GM12878 (cell line): ENCODE measurements around the gene CFAP58. TPM values are rescaled to one million over a fixed set of nuclear protein-coding genes. Genes with fewer than 3 reads are reported as not detected.

ENCODE experiments used
- ATAC-seq: fragments of 200-7000 bp; cut with Tn5 transposase; 3 replicates; pipeline ENCODE4 v1.9.1; 2020; ENCODE audit warnings: mild to moderate bottlenecking, moderate library complexity
- BruUV-seq: library from RNA; stranded (reverse); fragments of 400-500 nt; replicated peaks from 2 replicates; lab custom pipeline; 2021; lab: Mats Ljungman, UMichigan
- CTCF ChIA-PET: fragments of 300-600 bp; sonication (Branson Sonifier 250); formaldehyde crosslinking; extraction: SDS; loops from one replicate; lab custom pipeline; 2021; ENCODE audit warnings: inconsistent platforms; lab: Yijun Ruan, JAX
- POLR2A ChIA-PET: fragments of 350-600 bp; formaldehyde crosslinking; extraction: SDS; loops from one replicate; lab custom pipeline; 2021; ENCODE audit warnings: inconsistent platforms; lab: Charles Lee
- RAD21 ChIA-PET: fragments of 300-600 bp; sonication (Branson Sonifier 250); formaldehyde crosslinking; loops from one replicate; lab custom pipeline; 2023; ENCODE audit warnings: antibody characterized with exemption; ENCODE audit not compliant: unreplicated experiment; lab: Charles Lee
- SMC1A ChIA-PET: fragments of 300-600 bp; sonication (Branson Sonifier 250); formaldehyde crosslinking; loops from one replicate; lab custom pipeline; 2023; ENCODE audit not compliant: unreplicated experiment, uncharacterized antibody; lab: Charles Lee
- DNase-seq: peaks from one replicate; pipeline ENCODE4 v3.0.0-alpha.2; 2011; ENCODE audit warnings: low read depth, low spot score
- FAIRE-seq: peaks from 3 replicates; lab custom pipeline; 2011; peaks lifted over from hg19 to GRCh38; lab: Jason Lieb, UNC
- H2AFZ ChIP-seq: 2 replicates; pipeline ENCODE4 v1.6.0; 2011; ENCODE audit warnings: low read depth, low read length, control low read depth; ENCODE audit not compliant: control insufficient read depth
- H3K27ac ChIP-seq: 2 replicates; pipeline ENCODE4 v1.5.1; 2011; ENCODE audit warnings: control low read depth; ENCODE audit not compliant: control insufficient read depth, insufficient read depth
- H3K27me3 ChIP-seq, 2 experiments: replicated peaks in 1 of 2; 2 replicates each; pipeline versions ENCODE4 v1.6.0 to v1.6.1; 2011; ENCODE audit warnings: low read length in 1 of 2; ENCODE audit not compliant: control insufficient read depth in 2 of 2, insufficient read depth in 2 of 2
- H3K36me3 ChIP-seq, 2 experiments: 2 replicates each; pipeline ENCODE4 v1.5.1; 2011; ENCODE audit warnings: low read length in 1 of 2; ENCODE audit not compliant: control insufficient read depth in 2 of 2, insufficient read depth in 2 of 2
- H3K4me1 ChIP-seq: 2 replicates; pipeline ENCODE4 v1.6.1; 2011; ENCODE audit warnings: mild to moderate bottlenecking, low read length, moderate library complexity, mixed read lengths; ENCODE audit not compliant: control insufficient read depth, insufficient read depth
- H3K4me2 ChIP-seq: 2 replicates; pipeline ENCODE4 v1.6.0; 2011; ENCODE audit warnings: control low read depth; ENCODE audit not compliant: control insufficient read depth, insufficient read depth
- H3K4me3 ChIP-seq: fragments of 200-600 bp; sonication (generic); 2 replicates; pipeline ENCODE4 v1.5.1; 2016
- H3K79me2 ChIP-seq: 2 replicates; pipeline ENCODE4 v1.6.0; 2011; ENCODE audit warnings: low read length; ENCODE audit not compliant: control insufficient read depth, insufficient read depth
- H3K9ac ChIP-seq: 2 replicates; pipeline ENCODE4 v1.8.0; 2011; ENCODE audit warnings: low read length, control low read depth, mixed read lengths; ENCODE audit not compliant: control insufficient read depth, insufficient read depth
- H3K9me3 ChIP-seq: replicated peaks from 3 replicates; pipeline ENCODE4 v1.5.1; 2011; ENCODE audit warnings: mild to moderate bottlenecking, low read length; ENCODE audit not compliant: control insufficient read depth, insufficient read depth
- H4K20me1 ChIP-seq: 2 replicates; pipeline ENCODE4 v1.6.0; 2011; ENCODE audit not compliant: control insufficient read depth, insufficient read depth
- GABPA ChIP-seq: IDR thresholded peaks from 2 replicates; pipeline ENCODE4 v1.6.1; 2014; ENCODE audit warnings: antibody characterized with exemption, low read depth, mild to moderate bottlenecking, inconsistent platforms
- HDAC6 ChIP-seq: fragments of 200-600 bp; sonication (generic); IDR thresholded peaks from one replicate; pipeline ENCODE4 v1.8.0; 2017; ENCODE audit warnings: antibody characterized with exemption; ENCODE audit not compliant: unreplicated experiment
- HDGF ChIP-seq: fragments of 450-650 bp; IDR thresholded peaks from 2 replicates; pipeline ENCODE4 v1.6.1; 2016; ENCODE audit warnings: antibody characterized with exemption
- KLF5 ChIP-seq: fragments of 450-650 bp; IDR thresholded peaks from 2 replicates; pipeline ENCODE4 v1.6.1; 2014; ENCODE audit warnings: mild to moderate bottlenecking; ENCODE audit not compliant: partially characterized antibody
- MTA3 ChIP-seq: IDR thresholded peaks from 2 replicates; pipeline ENCODE4 v1.6.1; 2012; ENCODE audit warnings: low read length, inconsistent platforms, borderline replicate concordance
- MYB ChIP-seq: fragments of 150-350 bp; IDR thresholded peaks from 2 replicates; pipeline ENCODE4 v1.6.1; 2014; ENCODE audit warnings: mild to moderate bottlenecking, low read depth, low read length, borderline replicate concordance
- SMC3 ChIP-seq: IDR thresholded peaks from 2 replicates; pipeline ENCODE4 v1.6.1; 2011; ENCODE audit warnings: low read length, improper control_type of control experiment, borderline replicate concordance
- STAT1 ChIP-seq: fragments of 450-650 bp; conservative IDR thresholded peaks from 2 replicates; pipeline ENCODE4 v1.6.1; 2014; ENCODE audit warnings: antibody characterized with exemption, mild to moderate bottlenecking
- TAF1 ChIP-seq: IDR thresholded peaks from 2 replicates; pipeline ENCODE4 v1.6.1; 2011; ENCODE audit warnings: mild to moderate bottlenecking, low read depth, low read length, borderline replicate concordance
- WRNIP1 ChIP-seq: IDR thresholded peaks from 2 replicates; pipeline ENCODE4 v1.6.1; 2011; ENCODE audit warnings: low read depth, low read length, improper control_type of control experiment, borderline replicate concordance
- ZBTB4 ChIP-seq: fragments of 450-650 bp; formaldehyde crosslinking; IDR thresholded peaks from 2 replicates; pipeline ENCODE4 v1.4.0; 2022; ENCODE audit warnings: mild to moderate bottlenecking, moderate library complexity
- ZNF384 ChIP-seq: IDR thresholded peaks from 2 replicates; pipeline ENCODE4 v1.6.1; 2012; ENCODE audit warnings: low read depth, mild to moderate bottlenecking, low read length, improper control_type of control experiment, borderline replicate concordance
- WGBS: methylation state at CpG from one replicate; pipeline ENCODE4 v1.1.6; 2016; ENCODE audit warnings: low lambda C conversion rate; ENCODE audit not compliant: insufficient replicate concordance, insufficient coverage; ENCODE audit errors: missing lambda C conversion rate; 5-methylcytosine and 5-hydroxymethylcytosine counted together
- in situ Hi-C: fragments of 300-500 bp; cut with MboI; formaldehyde crosslinking; loops from 9 replicates; pipeline ENCODE4 v1.14.3; 2018; ENCODE audit warnings: mixed read lengths
- intact Hi-C: fragments of 100-400 bp; cut with micrococcal nuclease; formaldehyde crosslinking; loops from one replicate; pipeline ENCODE4 v1.14.2; 2022; ENCODE audit not compliant: unreplicated experiment
- polyA plus RNA-seq, 11 experiments: library from polyadenylated mRNA; depleted of rRNA in 4 of 11; unstranded in 6 of 11; stranded (reverse) in 5 of 11; fragments of >200 nt; fragmentation: Nextera tagmentation in 4 of 11; fragmentation: Illumina TruSeq in 1 of 11; extraction: Ambion mirVana in 4 of 11; extraction: Trizol in 1 of 11; gene quantifications; 1 replicate in 1 of 11; 2 replicates in 10 of 11; pipeline versions ENCODE4 v1.2.1 to v1.2.3, GENCODE V29; 2011 to 2016; ENCODE audit warnings: inconsistent platforms in 2 of 11, missing spikeins in 2 of 11, low read depth in 1 of 11
- total RNA-seq, 4 experiments: library from RNA; depleted of rRNA in 3 of 4; stranded (reverse); fragments of >200 nt in 3 of 4; fragmentation: Illumina TruSeq in 1 of 4; extraction: Trizol in 1 of 4; gene quantifications; 2 replicates each; pipeline versions ENCODE4 v1.2.1 to v1.2.3, GENCODE V29; 2013 to 2021
- TF ChIP-seq, protein P1 (sequence below): fragments of 450-650 bp; IDR thresholded peaks from 2 replicates; pipeline ENCODE4 v1.6.1; 2017; ENCODE audit warnings: mild to moderate bottlenecking

Gene CFAP58
- total and polyA plus RNA-seq, 10 of the 15 experiments (the other 5 are each of a cell fraction or from before 2014, with no cell fraction given) = 0.03 to 0.35 (median 0.21) TPM

DNA sequence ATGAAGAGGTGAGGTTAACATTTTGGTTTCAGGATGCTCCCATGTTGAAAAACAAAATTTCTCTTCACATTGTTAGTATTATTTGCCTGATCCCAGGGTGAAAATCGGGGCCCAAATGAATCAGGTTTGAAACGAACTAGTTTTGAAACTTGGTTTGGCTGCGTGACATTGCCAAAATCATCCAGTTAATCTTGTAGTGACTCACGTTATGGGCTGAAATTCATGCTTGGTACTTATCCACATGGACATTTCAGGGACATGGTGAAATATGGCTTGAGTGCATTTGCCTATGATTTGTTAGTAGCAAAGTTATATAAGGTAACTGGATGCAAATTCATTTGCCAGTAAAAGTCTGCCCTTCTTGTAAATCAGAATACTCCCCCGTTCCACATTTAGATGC, 97.3 kb downstream of the CFAP58 start:
- ChIA-PET SMC1A (no interaction called here), CTCF (no interaction called here)
- in situ Hi-C loops (no loop called here), intact Hi-C loops (no loop called here)
- H3K36me3 ChIP-seq = no peaks in the 10 kb centered on the region
- no peak overlapping the region for H3K27ac ChIP-seq
- no peak overlapping the region for H3K4me2 ChIP-seq
- no peaks in the 10 kb centered on the region for H4K20me1 ChIP-seq
- H3K9ac ChIP-seq = no peak overlapping the region
- WGBS = 1% methylated on average over 5 of the region's 5 CpGs
- H2AFZ ChIP-seq = no peak overlapping the region
- no TSS peak for BruUV-seq
- DNase-seq = no peak
- H3K4me1 ChIP-seq = no peaks in the 10 kb centered on the region
- no peak for TF ChIP-seq STAT1
- TF ChIP-seq, all 136 proteins: peak for 0
- H3K79me2 ChIP-seq = no peaks in the 10 kb centered on the region
- H3K4me3 ChIP-seq = no peak overlapping the region
- POLR2A ChIA-PET = no interaction called here
- peaks cover 0 to 3% of the 10 kb centered on the region in 2 experiments; a peak in 2 of 4 replicates for H3K27me3 ChIP-seq
- RAD21 ChIA-PET = no interaction called here
- FAIRE-seq (no peak), ATAC-seq (no peak)
- no peaks in the 10 kb centered on the region for H3K9me3 ChIP-seq

- ATAC-seq (no peak), DNase-seq (no peak), FAIRE-seq (no peak)
- ChIA-PET RAD21 (no interaction called here), CTCF (no interaction called here), POLR2A (no interaction called here), SMC1A (no interaction called here)
- Histone ChIP-seq H3K4me1 (no peaks in the 10 kb centered on the region), H2AFZ (no peak overlapping the region), H3K4me3 (no peak overlapping the region), H3K27me3 (no peaks in the 10 kb centered on the region), H3K4me2 (no peak overlapping the region), H3K36me3 (no peaks in the 10 kb centered on the region), H3K9me3 (no peaks in the 10 kb centered on the region), H3K27ac (no peak overlapping the region), H3K9ac (no peak overlapping the region), H4K20me1 (no peaks in the 10 kb centered on the region), H3K79me2 (no peaks in the 10 kb centered on the region)
- no TSS peak for BruUV-seq
- WGBS = 39% methylated on average over 3 of the region's 3 CpGs
- in situ Hi-C loops = no loop called here
- intact Hi-C loops = no loop called here
- TF ChIP-seq HDAC6 (no peak), KLF5 (no peak), MTA3 (no peak), ZBTB4 (CRISPR knock-in tag) (no peak), MYB (no peak), HDGF (no peak), SMC3 (no peak), ZNF384 (no peak), TAF1 (no peak), GABPA (no peak), WRNIP1 (no peak)
- TF ChIP-seq, protein P1, sequence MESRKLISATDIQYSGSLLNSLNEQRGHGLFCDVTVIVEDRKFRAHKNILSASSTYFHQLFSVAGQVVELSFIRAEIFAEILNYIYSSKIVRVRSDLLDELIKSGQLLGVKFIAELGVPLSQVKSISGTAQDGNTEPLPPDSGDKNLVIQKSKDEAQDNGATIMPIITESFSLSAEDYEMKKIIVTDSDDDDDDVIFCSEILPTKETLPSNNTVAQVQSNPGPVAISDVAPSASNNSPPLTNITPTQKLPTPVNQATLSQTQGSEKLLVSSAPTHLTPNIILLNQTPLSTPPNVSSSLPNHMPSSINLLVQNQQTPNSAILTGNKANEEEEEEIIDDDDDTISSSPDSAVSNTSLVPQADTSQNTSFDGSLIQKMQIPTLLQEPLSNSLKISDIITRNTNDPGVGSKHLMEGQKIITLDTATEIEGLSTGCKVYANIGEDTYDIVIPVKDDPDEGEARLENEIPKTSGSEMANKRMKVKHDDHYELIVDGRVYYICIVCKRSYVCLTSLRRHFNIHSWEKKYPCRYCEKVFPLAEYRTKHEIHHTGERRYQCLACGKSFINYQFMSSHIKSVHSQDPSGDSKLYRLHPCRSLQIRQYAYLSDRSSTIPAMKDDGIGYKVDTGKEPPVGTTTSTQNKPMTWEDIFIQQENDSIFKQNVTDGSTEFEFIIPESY = no peak
Measured at GRCh38 chr10:104452977-104453376, 99.3 kb downstream of the CFAP58 start.
